RWPE2 (cell line): ENCODE data around the gene MYO3A.

Experiments used
- ATAC-seq: fragments of 200-7000 bp; cut with Tn5 transposase; 3 replicates; pipeline ENCODE4 v1.9.1; 2021; ENCODE audit warnings: low read depth
- DNase-seq: peaks from one replicate; pipeline ENCODE4 v3.0.0-alpha.2; 2020; ENCODE audit warnings: low spot score
- H3K27ac ChIP-seq: fragments of 450-650 bp; 2 replicates; pipeline ENCODE4 v1.5.1; 2017; ENCODE audit warnings: mild to moderate bottlenecking; ENCODE audit not compliant: poor library complexity, severe bottlenecking
- H3K27me3 ChIP-seq: fragments of 250-450 bp; sonication (Bioruptor Pico); 2 replicates; pipeline ENCODE4 v1.5.1; 2021; ENCODE audit warnings: mild to moderate bottlenecking, moderate library complexity; ENCODE audit not compliant: insufficient read depth, poor library complexity, severe bottlenecking
- H3K36me3 ChIP-seq: fragments of 250-450 bp; sonication (Bioruptor Pico); 2 replicates; pipeline ENCODE4 v1.5.1; 2020; ENCODE audit warnings: low read depth, mild to moderate bottlenecking, moderate library complexity
- H3K4me1 ChIP-seq: fragments of 250-450 bp; sonication (Bioruptor Pico); 2 replicates; pipeline ENCODE4 v1.5.1; 2021; ENCODE audit warnings: mild to moderate bottlenecking, moderate library complexity; ENCODE audit not compliant: insufficient read depth, poor library complexity, severe bottlenecking
- H3K4me3 ChIP-seq: fragments of 250-450 bp; sonication (Bioruptor Pico); 2 replicates; pipeline ENCODE4 v1.5.1; 2021; ENCODE audit warnings: mild to moderate bottlenecking, moderate library complexity; ENCODE audit not compliant: severe bottlenecking
- H3K9me3 ChIP-seq: fragments of 250-450 bp; sonication (Bioruptor Pico); 2 replicates; pipeline ENCODE4 v1.5.1; 2021; ENCODE audit warnings: mild to moderate bottlenecking, moderate library complexity; ENCODE audit not compliant: severe bottlenecking
- TF ChIP-seq, protein P1 (sequence below): fragments of 450-650 bp; IDR thresholded peaks from one replicate; pipeline ENCODE4 v1.5.1; 2017; ENCODE audit warnings: mild to moderate bottlenecking, moderate library complexity; ENCODE audit not compliant: poor library complexity, severe bottlenecking

The MYO3A gene

GRCh38 chr10:25899304-25899703, 34.7 kb upstream of the MYO3A start:
- H3K4me1 ChIP-seq: no peaks in the 10 kb centered on the region
- ATAC-seq (no peak), DNase-seq (no peak)
- TF ChIP-seq, protein P1, sequence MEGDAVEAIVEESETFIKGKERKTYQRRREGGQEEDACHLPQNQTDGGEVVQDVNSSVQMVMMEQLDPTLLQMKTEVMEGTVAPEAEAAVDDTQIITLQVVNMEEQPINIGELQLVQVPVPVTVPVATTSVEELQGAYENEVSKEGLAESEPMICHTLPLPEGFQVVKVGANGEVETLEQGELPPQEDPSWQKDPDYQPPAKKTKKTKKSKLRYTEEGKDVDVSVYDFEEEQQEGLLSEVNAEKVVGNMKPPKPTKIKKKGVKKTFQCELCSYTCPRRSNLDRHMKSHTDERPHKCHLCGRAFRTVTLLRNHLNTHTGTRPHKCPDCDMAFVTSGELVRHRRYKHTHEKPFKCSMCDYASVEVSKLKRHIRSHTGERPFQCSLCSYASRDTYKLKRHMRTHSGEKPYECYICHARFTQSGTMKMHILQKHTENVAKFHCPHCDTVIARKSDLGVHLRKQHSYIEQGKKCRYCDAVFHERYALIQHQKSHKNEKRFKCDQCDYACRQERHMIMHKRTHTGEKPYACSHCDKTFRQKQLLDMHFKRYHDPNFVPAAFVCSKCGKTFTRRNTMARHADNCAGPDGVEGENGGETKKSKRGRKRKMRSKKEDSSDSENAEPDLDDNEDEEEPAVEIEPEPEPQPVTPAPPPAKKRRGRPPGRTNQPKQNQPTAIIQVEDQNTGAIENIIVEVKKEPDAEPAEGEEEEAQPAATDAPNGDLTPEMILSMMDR: no peak
- H3K4me3 ChIP-seq: no peak overlapping the region
- no peaks in the 10 kb centered on the region for H3K36me3 ChIP-seq
- no peaks in the 10 kb centered on the region for H3K27me3 ChIP-seq
- H3K27ac ChIP-seq: no peak overlapping the region
- H3K9me3 ChIP-seq: no peaks in the 10 kb centered on the region

GRCh38 chr10:25901199-25901598, 32.8 kb upstream of the MYO3A start:
- no peak for ATAC-seq
- H3K27ac ChIP-seq: no peak overlapping the region

GRCh38 chr10:25902002-25902401, 32.0 kb upstream of the MYO3A start:
- Histone ChIP-seq H3K4me1 (no peaks in the 10 kb centered on the region), H3K27ac (no peak overlapping the region), H3K27me3 (no peaks in the 10 kb centered on the region), H3K9me3 (no peaks in the 10 kb centered on the region), H3K4me3 (no peak overlapping the region), H3K36me3 (no peaks in the 10 kb centered on the region)
- TF ChIP-seq, protein P1: no peak
- ATAC-seq (no peak), DNase-seq (no peak)

More at GRCh38 chr10:25901199-25901598, 32.8 kb upstream of the MYO3A start:
- Histone ChIP-seq H3K4me1 (no peaks in the 10 kb centered on the region), H3K4me3 (no peak overlapping the region), H3K36me3 (no peaks in the 10 kb centered on the region), H3K9me3 (no peaks in the 10 kb centered on the region), H3K27me3 (no peaks in the 10 kb centered on the region)
- no peak for DNase-seq
- TF ChIP-seq, protein P1: no peak

- Histone ChIP-seq H3K4me3 (no peak overlapping the region), H3K27me3 (no peaks in the 10 kb centered on the region), H3K9me3 (no peaks in the 10 kb centered on the region), H3K36me3 (no peaks in the 10 kb centered on the region), H3K4me1 (no peaks in the 10 kb centered on the region), H3K27ac (no peak overlapping the region)
- TF ChIP-seq, protein P1: no peak
- ATAC-seq (no peak), DNase-seq (no peak)
These were observed 26.8 kb upstream of the MYO3A start for GRCh38 chr10:25907261-25907660.

DNA sequence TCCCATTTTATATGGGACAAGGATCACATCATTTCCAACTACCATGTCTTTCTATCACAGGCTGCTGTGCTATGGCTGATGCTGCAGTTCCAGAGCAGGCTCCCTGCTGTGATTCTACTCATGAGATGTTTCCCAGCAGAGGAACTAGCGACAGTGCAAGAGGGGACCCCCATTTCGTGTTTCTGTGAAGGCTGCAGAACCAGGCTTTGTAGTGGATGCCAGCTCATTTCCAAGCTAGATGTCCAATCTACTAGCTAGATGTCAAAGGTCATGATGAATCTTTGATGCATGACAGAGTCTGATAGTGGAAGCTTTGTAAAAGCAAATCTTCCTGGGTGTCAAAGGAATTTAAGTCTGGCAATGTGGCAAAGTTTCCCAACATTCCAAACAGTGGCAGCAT, 21.2 kb upstream of the MYO3A start:
- H3K4me1 ChIP-seq: no peaks in the 10 kb centered on the region
- TF ChIP-seq, protein P1: no peak

More for the DNA sequence above, 21.2 kb upstream of the MYO3A start:
- Histone ChIP-seq H3K27ac (no peak overlapping the region), H3K27me3 (no peaks in the 10 kb centered on the region), H3K36me3 (no peaks in the 10 kb centered on the region), H3K4me3 (no peak overlapping the region), H3K9me3 (no peaks in the 10 kb centered on the region)
- ATAC-seq (no peak), DNase-seq (no peak)
